Measurements from ENCODE around the gene SF3B6. TPM values are rescaled to one million over a fixed set of nuclear protein-coding genes. Genes with fewer than 3 reads are reported as not detected.
"Not testable (repeated sequence)": the region's sequence is repeated elsewhere in the genome, so short reads cannot be mapped to it uniquely, and the experiment has no call there.

The SF3B6 gene
- total RNA-seq, 4 donors from 2014 or later, result 86.9 to 121 (median 113) TPM

GRCh38 chr2:24101992-24102391 is 25.9 kb upstream of the SF3B6 start:
- H3K27me3 ChIP-seq, result no peaks in the 10 kb centered on the region
- WGBS, result 67% methylated on average over 2 of the region's 2 CpGs
- TF ChIP-seq EP300 (IDR thresholded peaks at IDR 0.05) (no peak), CTCF (IDR thresholded peaks at IDR 0.05) (no peak), POLR2AphosphoS5 (IDR thresholded peaks at IDR 0.05) (no peak), POLR2A (IDR thresholded peaks at IDR 0.05; ENCODE audit: low read depth) (no peak)
- no peak overlapping the region for H3K4me3 ChIP-seq
- no peak overlapping the region for H3K27ac ChIP-seq (replicated peaks in 1 of 4)
- H3K4me1 ChIP-seq, result no peaks in the 10 kb centered on the region
- intact Hi-C loops (cut with DNase I), result no loop called here
- peaks cover 0 to 29% (median 9%) of the 10 kb centered on the region in 4 donors for H3K36me3 ChIP-seq
- no peaks in the 10 kb centered on the region for H3K9me3 ChIP-seq
- DNase-seq (ENCODE audit: extremely low spot score), result no peak

GRCh38 chr2:24100732-24101131 is 24.6 kb upstream of the SF3B6 start:
- intact Hi-C loops (cut with DNase I), result not testable (repeated sequence)
- WGBS, result 95% methylated on average over 2 of the region's 2 CpGs
- peaks cover 0 to 39% (median 18%) of the 10 kb centered on the region in 4 donors for H3K36me3 ChIP-seq

GRCh38 chr2:24095171-24095677 is 19.1 kb upstream of the SF3B6 start:
- H3K4me3 ChIP-seq; H3K27me3 ChIP-seq; intact Hi-C loops (cut with DNase I); H3K9me3 ChIP-seq; H3K27ac ChIP-seq (replicated peaks in 1 of 4); H3K4me1 ChIP-seq; DNase-seq (ENCODE audit: extremely low spot score): not testable (repeated sequence)
- 82% methylated on average over 11 of the region's 17 CpGs for WGBS
- peaks cover 9 to 44% (median 23%) of the 10 kb centered on the region in 4 donors for H3K36me3 ChIP-seq

More at GRCh38 chr2:24100732-24101131, 24.6 kb upstream of the SF3B6 start:
- not testable (repeated sequence) for H3K4me3 ChIP-seq; H3K4me1 ChIP-seq; H3K27ac ChIP-seq (replicated peaks in 1 of 4); H3K9me3 ChIP-seq; DNase-seq (ENCODE audit: extremely low spot score); H3K27me3 ChIP-seq

- DNase-seq (ENCODE audit: extremely low spot score); H3K27me3 ChIP-seq; H3K9me3 ChIP-seq; H3K27ac ChIP-seq (replicated peaks in 1 of 4); H3K4me3 ChIP-seq; intact Hi-C loops (cut with DNase I); H3K4me1 ChIP-seq: not testable (repeated sequence)
- peaks cover 9 to 48% (median 25%) of the 10 kb centered on the region in 4 donors for H3K36me3 ChIP-seq
- WGBS, result 100% methylated on average over 5 of the region's 5 CpGs
These were observed 17.1 kb upstream of the SF3B6 start for GRCh38 chr2:24093270-24093669.

GRCh38 chr2:24088821-24089359 is 12.8 kb upstream of the SF3B6 start:
- H3K4me3 ChIP-seq, result no peak overlapping the region
- H3K27ac ChIP-seq (replicated peaks in 1 of 4), result no peak overlapping the region
- intact Hi-C loops (cut with DNase I), result no loop called here
- 78% methylated on average over 2 of the region's 2 CpGs for WGBS
- peaks cover 0 to 30% (median 7%) of the 10 kb centered on the region in 4 donors for H3K36me3 ChIP-seq
- peaks cover 0 to 12% (median 11%) of the 10 kb centered on the region in 4 donors for H3K4me1 ChIP-seq
- H3K9me3 ChIP-seq, result no peaks in the 10 kb centered on the region
- TF ChIP-seq EP300 (IDR thresholded peaks at IDR 0.05) (no peak), POLR2A (IDR thresholded peaks at IDR 0.05; ENCODE audit: low read depth) (no peak), POLR2AphosphoS5 (IDR thresholded peaks at IDR 0.05) (no peak), CTCF (IDR thresholded peaks at IDR 0.05) (no peak)
- no peak for DNase-seq (ENCODE audit: extremely low spot score)
- no peaks in the 10 kb centered on the region for H3K27me3 ChIP-seq

GRCh38 chr2:24087032-24087431 is 10.9 kb upstream of the SF3B6 start:
- Histone ChIP-seq H3K36me3 (peaks cover 0 to 29% (median 16%) of the 10 kb centered on the region in 4 donors), H3K27me3 (no peaks in the 10 kb centered on the region), H3K27ac (replicated peaks in 1 of 4) (no peak overlapping the region), H3K4me1 (peaks cover 7 to 22% (median 21%) of the 10 kb centered on the region in 4 donors), H3K4me3 (no peak overlapping the region), H3K9me3 (no peaks in the 10 kb centered on the region)
- TF ChIP-seq POLR2A (IDR thresholded peaks at IDR 0.05; ENCODE audit: low read depth) (no peak), CTCF (IDR thresholded peaks at IDR 0.05) (no peak), POLR2AphosphoS5 (IDR thresholded peaks at IDR 0.05) (no peak), EP300 (IDR thresholded peaks at IDR 0.05) (no peak)
- intact Hi-C loops (cut with DNase I), result no loop called here
- no peak for DNase-seq (ENCODE audit: extremely low spot score)
- 90% methylated on average over 3 of the region's 3 CpGs for WGBS
